Left renal pelvis (tissue), 4 donors: Measurements from ENCODE around the gene DDX17. TPM values are rescaled to one million over a fixed set of nuclear protein-coding genes. Genes with fewer than 3 reads are reported as not detected.

Experiments used
- polyA plus RNA-seq, 4 donors: library from polyadenylated mRNA; unstranded; fragments of 120-200 nt; gene quantifications; one replicate each; pipeline ENCODE4 v1.2.1, GENCODE V29; 2013; ENCODE audit not compliant: insufficient read length in 4 of 4

Gene DDX17
- polyA plus RNA-seq, 4 donors, result 639 to 1,046 (median 846) TPM

Other genes starting within 250 kb of the DDX17 start
- gene TMEM184B, start 233.3 kb downstream of the DDX17 start, polyA plus RNA-seq, result 10 to 100 TPM; 35.8 to 43.1 (median 42.5) TPM
- gene CSNK1E, start 188.9 kb downstream of the DDX17 start, polyA plus RNA-seq, result 100 to 1,000 TPM; 111 to 194 (median 133) TPM
- 1 to 10 TPM in 1 of 4 donors, under 1 TPM in 3; 0.23 to 1.5 (median 0.33) TPM for gene KCNJ4, start 51.1 kb downstream of the DDX17 start, polyA plus RNA-seq
- 10 to 100 TPM; 10.3 to 67.7 (median 15.9) TPM for gene KDELR3, start 38.2 kb downstream of the DDX17 start, polyA plus RNA-seq
- gene DMC1, start 63.9 kb upstream of the DDX17 start, polyA plus RNA-seq, result 1 to 10 TPM; 4.2 to 5.7 (median 4.6) TPM
- 10 to 100 TPM in 1 of 4 donors, 1 to 10 TPM in 3; 2.2 to 10.7 (median 5.3) TPM for gene FAM227A, start 150.1 kb upstream of the DDX17 start, polyA plus RNA-seq
- gene CBY1, start 150.3 kb upstream of the DDX17 start, polyA plus RNA-seq, result 10 to 100 TPM; 52.0 to 64.3 (median 61.7) TPM
- 100 to 1,000 TPM in 2 of 4 donors, 10 to 100 TPM in 2; 64.1 to 107 (median 92.5) TPM for gene TOMM22, start 175.6 kb upstream of the DDX17 start, polyA plus RNA-seq
- 10 to 100 TPM; 37.1 to 54.1 (median 39.0) TPM for gene JOSD1, start 194.6 kb upstream of the DDX17 start, polyA plus RNA-seq
- 10 to 100 TPM; 32.2 to 58.0 (median 44.1) TPM for gene GTPBP1, start 199.6 kb upstream of the DDX17 start, polyA plus RNA-seq
- gene SUN2, start 249.7 kb upstream of the DDX17 start, polyA plus RNA-seq, result 10 to 100 TPM; 48.2 to 72.2 (median 51.9) TPM